Measurements from ENCODE around the gene FAM174B. TPM values are rescaled to one million over a fixed set of nuclear protein-coding genes. Genes with fewer than 3 reads are reported as not detected.

Gene FAM174B
- total RNA-seq, 1 donor from 2014 or later, result 3.1 TPM

DNA sequence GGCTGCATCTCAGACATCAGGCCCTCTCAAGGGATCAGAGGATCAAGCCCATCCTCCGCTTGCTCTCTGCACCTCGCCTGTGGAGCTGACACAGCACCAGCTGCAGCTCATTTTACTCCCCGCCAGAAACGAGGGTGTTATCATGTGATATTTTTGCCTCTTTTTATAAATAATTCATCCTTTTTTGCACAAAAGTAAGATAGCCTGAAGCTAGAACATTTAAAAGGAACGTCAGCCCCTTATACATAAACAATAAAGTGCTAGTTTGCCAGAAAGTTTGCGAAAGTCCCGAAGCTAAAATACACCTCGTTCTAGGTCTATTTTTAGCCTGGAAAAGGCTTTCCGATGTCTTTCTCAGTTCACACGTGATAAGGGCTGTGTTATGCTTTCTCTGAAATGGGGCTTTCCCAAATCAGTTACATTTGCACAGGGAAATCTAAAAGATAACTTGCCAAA lies 9.6 kb upstream of the FAM174B start:
- intact Hi-C loops (cut with micrococcal nuclease), result no loop called here

DNA sequence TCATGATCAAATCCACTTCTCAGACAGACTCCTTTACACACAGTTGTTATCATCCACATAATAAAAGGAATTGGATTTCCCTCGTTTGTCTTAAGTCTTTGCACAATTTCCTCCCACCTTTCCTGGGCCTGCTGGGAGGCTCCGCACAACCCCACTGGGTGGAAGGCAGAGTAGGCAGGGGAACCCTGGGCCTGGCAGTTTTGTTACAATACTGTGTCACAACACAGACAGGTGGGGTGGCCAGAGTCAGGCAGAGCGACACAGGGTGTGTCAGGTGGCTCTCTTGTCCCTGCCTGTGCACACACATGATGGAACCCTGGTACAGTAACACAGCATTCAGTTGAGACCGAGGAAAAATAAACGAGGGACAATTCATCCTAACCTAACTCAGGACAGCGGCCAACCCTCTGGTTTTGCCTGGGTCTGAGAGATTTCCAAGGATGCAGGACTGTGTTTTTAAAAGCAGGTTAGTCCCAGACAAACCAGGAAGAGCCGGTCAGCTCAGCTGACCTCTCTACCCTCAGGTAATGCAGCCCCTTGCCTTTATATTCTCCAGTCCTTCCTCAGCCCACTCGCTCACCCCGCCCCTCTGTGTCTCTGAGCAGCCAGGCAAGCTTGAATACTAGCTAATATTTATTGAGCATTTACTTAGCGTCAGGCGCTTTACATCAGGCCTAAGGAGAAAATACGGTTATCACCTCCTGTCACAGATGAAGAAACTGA lies 8.8 kb upstream of the FAM174B start:
- intact Hi-C loops (cut with micrococcal nuclease), result no loop called here

DNA sequence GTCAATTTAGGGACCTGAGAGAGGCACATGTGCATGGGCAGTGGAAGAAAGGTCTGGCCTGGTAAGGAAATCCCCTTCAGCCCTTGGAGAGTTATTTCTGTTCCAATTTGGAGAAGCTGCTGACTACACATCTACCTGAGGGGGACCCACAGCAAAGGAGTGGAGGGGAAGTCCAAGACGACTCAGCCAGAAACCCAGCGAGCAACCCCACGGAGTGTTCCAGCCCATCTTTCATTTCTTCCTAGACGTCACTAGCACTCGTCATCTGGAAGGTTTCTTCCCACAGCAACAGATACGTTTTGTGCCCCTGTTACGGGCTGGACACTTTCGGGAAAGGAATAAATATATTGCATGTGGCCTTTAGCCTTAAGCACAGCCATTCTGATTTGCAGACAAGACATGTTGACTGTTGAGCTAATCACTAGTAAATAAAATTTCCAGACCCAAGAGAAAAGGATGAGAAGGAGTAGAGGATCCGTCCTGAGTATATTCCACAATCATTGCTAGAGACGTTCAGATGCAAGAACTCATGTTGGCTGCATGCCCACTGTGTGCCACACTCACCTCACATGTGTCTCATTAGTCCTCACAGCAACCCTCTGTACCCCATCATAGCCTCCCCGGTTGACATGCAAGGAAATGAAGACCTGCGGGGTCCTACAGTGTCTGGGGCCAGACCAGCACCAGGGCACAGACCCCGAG lies 7.8 kb upstream of the FAM174B start:
- intact Hi-C loops (cut with micrococcal nuclease), result no loop called here

DNA sequence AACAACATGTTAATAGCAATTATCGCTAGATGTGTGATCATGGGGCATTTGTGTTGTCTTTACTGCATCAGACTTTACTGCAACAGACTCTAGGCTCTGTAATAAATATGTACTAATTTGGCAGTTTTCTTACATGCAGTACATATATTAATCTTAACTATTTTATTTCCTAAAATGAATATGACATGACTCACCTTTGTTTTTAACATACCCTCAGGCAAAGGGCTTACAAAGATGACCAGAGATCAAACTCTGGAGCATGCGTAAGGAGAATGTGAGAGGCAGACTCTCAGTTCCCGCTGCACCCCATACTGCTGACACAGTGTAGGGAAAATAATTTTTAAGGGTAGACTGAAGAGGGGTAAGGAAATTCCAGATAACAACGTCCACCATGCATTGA lies 7.2 kb upstream of the FAM174B start:
- intact Hi-C loops (cut with micrococcal nuclease), result no loop called here

DNA sequence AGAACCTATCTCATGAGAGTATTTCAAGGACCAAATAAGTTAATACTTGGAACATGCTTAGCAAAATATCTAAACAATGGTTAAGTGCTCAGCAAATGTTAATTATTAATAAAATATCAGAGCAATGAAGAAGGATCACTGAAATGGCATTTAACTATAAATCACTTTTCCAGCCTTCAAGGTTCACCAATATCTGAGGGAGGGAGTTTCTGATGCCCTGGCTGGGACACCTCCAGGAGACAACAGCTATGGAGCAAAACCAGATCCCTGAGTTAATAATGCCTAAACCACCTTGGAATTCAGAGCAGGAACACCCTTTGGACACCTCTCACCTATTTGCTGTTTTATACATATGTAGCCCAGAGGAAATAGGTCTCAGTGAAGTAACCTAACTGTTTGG lies 6.4 kb upstream of the FAM174B start:
- intact Hi-C loops (cut with micrococcal nuclease), result no loop called here

DNA sequence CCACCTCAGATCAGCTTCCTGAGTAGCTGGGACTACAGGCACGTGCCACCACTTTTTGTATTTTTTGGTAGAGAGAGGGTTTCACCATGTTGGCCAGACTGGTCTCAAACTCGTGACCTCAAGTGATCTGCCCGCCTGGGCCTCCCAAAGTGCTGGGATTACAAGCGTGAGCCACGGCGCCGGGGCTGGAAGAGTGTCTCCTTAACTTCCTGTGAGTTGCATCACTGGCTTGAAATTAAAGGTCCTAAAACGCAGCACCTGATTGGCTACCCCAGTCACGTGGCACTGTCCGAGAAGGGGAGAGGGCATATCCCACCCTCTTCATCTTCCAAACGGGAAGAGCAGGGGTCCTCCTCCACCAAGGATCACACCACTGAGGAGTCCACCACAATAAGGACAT lies 5.5 kb upstream of the FAM174B start:
- intact Hi-C loops (cut with micrococcal nuclease), result no loop called here

DNA sequence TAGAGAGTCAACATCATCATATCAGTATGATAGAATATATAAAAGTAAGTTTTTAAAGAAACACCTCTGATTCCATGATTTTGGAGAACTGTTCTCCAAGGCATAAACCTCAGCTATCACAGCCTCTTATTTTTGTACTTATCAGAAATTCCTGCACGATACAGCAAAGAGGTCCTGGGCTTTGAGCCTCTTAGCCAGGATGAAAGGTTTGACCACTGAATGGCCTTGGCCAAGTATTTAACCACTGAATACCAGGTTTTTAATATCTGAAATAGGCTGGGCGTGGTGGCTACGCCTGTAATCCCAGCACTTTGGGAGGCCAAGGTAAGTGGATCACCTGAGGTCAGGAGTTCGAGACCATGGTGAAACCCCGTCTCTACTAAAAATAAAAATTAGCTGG lies 1.9 kb upstream of the FAM174B start:
- intact Hi-C loops (cut with micrococcal nuclease), result no loop called here

DNA sequence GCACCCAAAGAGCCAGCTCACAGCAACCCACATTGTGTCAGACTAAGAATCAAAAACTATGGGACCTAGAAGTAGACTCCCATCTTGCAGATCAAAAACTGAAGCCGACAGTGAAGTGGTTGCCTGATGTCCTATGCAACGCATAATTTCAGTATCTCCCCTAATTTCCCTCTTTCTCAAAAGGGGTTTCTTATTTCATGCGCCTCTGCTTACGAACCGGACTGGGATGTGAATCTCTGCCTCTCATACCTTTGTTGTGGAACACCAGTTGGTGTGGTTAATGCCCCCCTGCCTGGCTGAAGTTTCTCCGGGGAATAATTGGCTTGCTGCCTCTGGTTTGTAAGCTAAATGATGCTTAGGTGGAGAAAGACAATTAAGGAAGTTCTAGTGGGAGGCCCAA lies 514 bp upstream of the FAM174B start:
- intact Hi-C loops (cut with micrococcal nuclease), result no loop called here

DNA sequence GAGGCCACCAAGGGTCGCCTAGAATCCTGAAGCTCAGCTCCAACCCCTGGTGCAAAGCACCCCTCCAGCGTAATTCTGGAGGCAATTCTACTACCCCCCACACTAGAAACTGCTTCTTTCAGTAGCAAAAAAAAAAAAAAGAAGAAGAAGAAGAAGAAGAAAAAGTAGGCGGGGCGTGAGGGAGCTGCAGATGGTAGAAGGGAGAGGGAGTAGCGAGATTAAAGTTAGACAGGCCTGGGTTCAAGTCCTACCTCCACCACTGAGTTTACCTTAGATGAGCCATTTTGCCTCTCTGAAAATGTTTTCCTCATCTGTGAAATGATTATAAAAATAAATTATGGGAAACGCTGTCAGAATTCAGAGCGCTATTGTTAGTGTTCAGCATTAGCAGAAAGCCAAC lies 913 bp downstream of the FAM174B start:
- intact Hi-C loops (cut with micrococcal nuclease), result no loop called here

DNA sequence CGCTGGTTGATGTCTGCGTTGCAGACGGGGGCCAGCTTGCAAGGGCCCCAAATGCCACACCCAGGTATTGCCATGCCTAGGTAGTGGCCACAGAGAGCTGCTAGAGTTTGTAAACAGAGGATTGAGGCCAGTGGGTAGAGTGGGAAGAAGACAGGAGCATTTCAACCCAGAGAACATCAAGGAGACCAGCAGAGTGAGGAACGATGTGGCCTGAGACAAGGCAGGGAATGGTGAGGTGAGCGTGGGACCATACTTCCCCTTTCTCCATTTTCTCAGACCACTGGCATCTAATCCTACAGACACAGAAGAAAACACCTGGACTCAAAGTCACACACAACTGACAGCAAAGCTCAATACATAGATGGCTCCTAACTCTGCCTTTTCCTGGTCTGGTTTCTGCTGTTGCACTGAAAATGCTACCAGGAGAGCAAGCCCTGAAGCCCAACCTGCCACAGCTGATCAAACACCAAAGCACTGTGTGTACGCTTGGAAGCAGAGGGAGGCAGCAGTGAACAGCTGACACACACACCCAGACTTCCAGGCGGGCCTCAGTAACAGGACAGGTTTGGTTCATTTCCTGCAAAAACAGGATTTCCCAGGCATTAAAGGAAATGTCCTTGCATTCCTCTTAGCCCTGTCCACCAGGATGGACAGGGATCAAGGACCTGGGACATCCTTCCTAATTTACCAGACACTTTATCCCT lies 1.6 kb downstream of the FAM174B start:
- intact Hi-C loops (cut with micrococcal nuclease), result no loop called here

DNA sequence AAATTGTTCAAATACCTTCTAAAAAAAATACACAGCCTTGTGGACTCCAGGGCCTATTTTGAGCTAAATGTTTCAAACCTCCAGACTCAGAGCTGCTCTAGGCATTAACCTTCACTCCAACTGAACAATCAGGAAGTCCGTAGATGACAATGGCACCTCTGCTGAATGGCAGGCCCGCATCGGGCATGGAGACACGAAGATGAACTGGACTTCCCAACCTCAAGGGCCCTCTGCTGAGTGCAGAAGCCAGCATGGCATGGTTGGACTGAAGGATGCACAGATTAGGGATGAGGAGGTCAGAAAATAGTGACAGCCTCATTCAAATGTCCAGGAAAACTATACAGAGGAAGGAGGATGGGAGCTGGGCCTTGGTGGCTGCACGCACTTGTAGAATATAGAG lies 2.2 kb downstream of the FAM174B start:
- intact Hi-C loops (cut with micrococcal nuclease), result no loop called here

DNA sequence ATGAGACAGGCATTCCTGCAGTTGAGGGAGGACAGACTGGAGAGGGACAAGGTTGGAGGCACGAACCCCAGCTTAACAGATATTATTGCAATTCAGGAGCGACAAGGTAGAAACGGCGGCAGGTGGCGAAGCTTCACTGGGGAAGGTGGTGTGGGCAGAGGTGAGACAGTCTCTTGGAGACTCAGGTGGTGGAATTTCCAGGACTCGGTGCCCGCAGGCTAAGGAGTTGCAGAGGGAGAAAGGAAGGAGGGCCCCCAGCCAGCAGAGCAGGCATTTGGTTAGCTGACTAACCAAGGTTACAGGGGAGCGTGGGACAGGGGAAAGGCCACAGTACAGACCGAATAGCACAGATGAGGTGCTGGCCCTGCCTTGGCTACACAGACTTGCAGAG lies 3.0 kb downstream of the FAM174B start:
- intact Hi-C loops (cut with micrococcal nuclease), result no loop called here

DNA sequence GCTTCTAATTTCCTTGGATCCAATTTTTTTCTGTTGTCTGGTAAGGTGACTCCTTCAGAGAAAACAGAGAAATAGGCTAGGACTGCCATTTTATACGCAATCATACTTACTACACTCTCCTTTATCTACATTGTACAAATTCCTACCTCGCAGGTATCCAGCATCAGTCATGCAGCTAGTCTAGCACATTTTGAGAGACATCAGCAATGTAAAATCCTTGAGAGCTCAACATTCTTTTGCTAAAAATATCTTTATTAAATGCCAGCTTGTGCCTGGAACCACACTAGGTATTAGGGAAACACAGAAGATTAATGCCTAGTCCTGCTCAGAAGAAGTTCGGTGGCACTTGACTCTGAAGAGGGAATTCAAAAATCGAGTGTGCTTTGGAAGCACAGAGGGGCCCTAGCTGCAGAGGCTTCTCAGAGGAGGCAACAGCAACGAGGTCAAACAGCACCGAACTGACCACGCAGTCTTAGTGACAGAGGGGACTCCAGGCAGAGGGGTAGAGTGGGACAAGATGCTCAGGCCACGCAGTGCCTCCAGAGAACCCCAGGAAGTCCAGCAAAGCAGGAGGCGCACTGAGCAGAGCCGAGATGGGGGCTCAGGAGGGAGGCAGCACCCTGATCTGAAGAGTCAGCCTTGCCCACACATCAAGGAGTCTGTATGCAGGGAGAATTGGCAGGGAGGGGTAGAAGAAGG lies 3.5 kb downstream of the FAM174B start:
- intact Hi-C loops (cut with micrococcal nuclease), result no loop called here

DNA sequence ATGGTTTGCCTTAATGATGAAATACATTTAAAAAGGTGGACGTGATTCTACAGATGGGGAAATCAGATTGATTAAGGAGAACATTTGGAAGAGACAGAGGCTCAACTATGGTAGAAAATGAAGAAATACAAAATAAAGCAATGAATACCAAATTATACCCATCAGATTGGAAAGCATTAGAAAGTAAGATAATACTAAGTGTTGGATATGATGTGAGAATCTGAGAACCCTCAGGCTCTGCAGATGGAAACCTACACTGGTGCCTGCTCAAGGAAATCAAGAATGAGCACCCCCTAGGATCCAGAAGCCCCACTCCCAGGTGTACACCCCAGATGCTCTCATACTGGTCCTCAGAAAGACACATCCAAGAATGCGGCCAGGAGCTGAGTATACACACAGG lies 4.6 kb downstream of the FAM174B start:
- intact Hi-C loops (cut with micrococcal nuclease), result no loop called here

DNA sequence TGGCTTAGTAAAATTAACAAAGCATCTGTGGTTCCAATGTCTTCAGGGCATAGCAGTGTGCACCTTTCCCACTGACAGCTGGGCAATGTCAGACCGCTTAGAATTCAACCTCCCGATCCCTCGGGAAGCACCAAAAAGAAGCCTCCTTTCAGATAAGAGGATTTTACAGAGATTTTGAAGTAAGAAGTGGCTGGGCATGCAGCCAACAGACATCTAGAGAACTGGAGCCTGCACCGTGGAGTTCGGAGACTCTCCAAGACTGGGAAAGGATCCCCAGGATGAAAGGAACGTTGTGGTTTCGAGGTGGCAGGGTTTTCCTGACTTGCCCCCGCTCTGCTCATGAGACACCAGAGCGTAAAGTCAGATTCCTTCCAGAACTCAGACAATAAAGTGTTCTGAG lies 5.3 kb downstream of the FAM174B start:
- intact Hi-C loops (cut with micrococcal nuclease), result no loop called here

DNA sequence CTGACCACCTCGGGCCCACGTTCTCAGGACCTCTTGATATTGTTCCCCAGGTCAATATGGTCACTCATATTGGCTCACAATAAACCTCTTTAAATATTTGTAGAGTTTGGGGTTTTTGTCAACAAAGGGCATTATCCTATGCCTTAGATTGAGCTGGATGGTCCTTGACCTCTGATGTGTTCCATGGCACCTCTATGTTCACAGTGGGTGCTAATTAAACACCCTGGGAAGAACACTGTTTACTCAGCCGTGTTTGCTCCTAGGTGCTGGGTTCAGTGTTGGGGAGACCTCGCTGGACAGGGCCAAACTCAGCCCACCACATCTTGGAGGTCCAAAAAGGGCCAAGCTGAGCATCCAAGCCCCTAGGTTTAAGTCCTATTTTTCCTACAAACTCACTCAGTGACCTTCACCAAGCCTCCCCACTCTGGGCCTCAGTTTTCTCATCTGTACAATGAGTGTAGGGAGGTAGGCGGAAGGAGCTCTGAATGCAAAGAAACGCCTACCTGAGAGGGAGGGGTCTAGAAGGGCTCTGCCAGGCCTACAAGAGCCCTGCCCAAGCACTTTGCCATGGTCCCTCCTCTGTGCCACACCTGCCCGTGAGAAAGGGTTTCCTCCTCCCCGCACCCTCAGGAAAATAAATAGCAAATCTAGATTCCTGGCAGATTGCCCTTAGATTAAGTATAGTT lies 7.2 kb downstream of the FAM174B start:
- intact Hi-C loops (cut with micrococcal nuclease), result no loop called here

DNA sequence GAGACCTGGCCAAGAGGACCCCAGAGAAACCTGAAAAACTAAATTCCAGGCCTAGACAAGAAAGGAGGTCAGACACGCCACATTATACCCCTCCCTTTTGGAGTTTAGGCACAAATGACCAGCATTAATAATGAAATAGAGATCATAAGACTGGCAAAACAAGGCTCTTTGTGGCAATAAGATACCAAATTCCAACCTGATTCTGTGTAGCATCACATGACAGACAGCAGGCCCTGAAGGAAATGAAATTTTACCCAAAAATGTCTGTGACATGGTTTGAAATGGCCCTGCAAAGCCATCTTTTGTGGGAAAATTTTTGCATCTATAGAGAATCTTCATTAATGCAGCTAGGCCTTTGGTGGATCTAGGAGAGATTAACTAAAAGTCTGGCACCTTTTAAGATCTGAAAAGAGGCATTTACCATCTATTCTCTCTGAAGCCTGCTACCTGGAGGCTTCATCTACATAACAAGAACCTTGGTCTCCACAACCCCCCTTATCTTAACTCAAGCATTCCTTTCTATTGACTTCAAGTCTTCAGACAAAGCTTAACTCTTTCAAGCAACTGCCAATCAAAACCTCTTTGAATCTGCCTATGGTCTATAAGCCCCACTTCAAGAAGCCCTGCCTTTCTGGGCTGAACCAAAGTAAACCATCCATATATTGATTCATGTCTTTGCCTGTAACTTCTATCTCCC lies 8.0 kb downstream of the FAM174B start:
- intact Hi-C loops (cut with micrococcal nuclease), result no loop called here

DNA sequence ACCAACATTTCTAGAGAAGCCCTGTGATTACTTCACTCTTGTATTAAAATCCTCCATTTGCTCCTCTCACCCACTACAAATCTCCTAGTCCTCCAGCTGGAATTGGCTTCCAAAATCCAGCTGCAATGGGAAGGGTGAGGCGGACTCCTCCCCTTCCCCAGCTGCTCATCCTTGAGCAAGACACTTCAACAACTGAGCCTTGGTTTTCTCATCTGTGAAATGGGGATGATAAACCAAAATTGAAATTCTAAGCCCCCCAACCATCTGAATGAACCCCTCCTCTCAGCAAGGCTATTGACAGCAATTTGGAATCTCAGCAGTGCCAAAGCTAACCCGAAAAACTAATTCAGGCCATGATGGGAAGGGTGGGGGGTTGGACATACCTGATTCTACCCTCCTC lies 9.4 kb downstream of the FAM174B start:
- intact Hi-C loops (cut with micrococcal nuclease), result no loop called here

DNA sequence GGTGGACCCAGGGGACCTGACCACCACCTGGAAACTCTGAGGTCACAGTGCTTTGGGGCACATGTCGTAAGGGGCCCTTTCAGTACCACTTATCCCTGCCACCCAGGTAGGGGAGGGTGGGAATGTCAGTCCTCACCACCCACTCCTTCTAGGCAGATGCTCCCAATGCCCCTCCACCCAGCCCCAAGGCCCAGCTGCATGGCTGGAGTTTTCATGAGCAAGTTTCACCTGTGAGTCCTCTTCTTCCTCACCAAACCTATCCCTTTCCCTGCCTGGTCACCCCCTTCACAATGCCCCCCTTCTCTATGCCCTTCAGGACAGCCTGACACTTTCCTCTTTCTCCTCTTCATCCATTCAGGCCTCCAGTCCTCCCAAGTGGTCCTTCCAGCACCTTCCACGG lies 9.8 kb downstream of the FAM174B start:
- intact Hi-C loops (cut with micrococcal nuclease), result no loop called here

DNA sequence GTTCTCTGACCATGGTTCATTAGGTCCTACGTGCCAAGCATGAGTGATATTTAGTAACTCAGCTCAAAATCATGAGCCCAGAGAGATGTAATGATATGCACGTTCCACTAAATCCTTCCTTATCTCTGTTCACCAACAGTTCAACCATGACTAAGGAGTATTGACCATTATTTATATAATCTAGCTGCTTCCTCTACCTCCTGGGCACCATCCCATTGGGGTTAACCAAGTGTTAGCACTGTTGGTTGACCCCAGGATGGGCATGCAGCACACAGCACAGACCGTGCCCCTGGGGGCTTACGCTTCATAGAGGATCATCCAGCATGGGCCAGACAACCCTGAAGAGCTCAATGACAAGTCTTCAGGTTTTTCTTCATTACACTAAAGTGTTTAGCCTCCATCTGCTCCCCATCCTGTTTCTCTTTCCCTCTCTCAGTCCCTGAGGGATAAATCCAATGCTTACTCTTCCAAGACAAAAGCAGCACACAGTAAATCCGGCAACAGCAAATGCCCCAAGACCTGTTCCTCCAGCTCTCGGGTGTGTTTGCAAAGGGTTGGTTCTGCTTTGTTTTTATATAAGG lies 10.4 kb downstream of the FAM174B start:
- intact Hi-C loops (cut with micrococcal nuclease), result no loop called here
